Esophagus (tissue), 2 donors: ENCODE measurements around the gene SEC14L1. TPM values are rescaled to one million over a fixed set of nuclear protein-coding genes. Genes with fewer than 3 reads are reported as not detected.

Experiments
- H3K27ac ChIP-seq, 2 donors: one replicate each; pipeline ENCODE4 v1.5.1; 2013; ENCODE audit warnings: low read depth in 2 of 2, mild to moderate bottlenecking in 2 of 2, inconsistent platforms in 1 of 2, low read length in 1 of 2, moderate library complexity in 1 of 2
- H3K27me3 ChIP-seq, 2 donors: one replicate each; pipeline ENCODE4 v1.6.1; 2013; ENCODE audit warnings: low read length in 2 of 2, control low read depth in 1 of 2, mild to moderate bottlenecking in 1 of 2; ENCODE audit not compliant: insufficient read depth in 2 of 2, control insufficient read depth in 1 of 2
- H3K36me3 ChIP-seq, 2 donors: one replicate each; pipeline ENCODE4 v1.6.1; 2013; ENCODE audit warnings: low read length in 1 of 2; ENCODE audit not compliant: control insufficient read depth in 2 of 2, insufficient read depth in 2 of 2
- H3K4me1 ChIP-seq, 2 donors: one replicate each; pipeline ENCODE4 v1.6.1; 2013; ENCODE audit warnings: low read length in 1 of 2; ENCODE audit not compliant: control insufficient read depth in 2 of 2, insufficient read depth in 2 of 2
- H3K4me3 ChIP-seq, 2 donors: one replicate each; pipeline ENCODE4 v1.5.1; 2013; ENCODE audit warnings: low read length in 2 of 2, mild to moderate bottlenecking in 2 of 2, low read depth in 1 of 2, moderate library complexity in 1 of 2
- H3K9me3 ChIP-seq, 2 donors: one replicate each; pipeline ENCODE4 v1.6.1; 2013; ENCODE audit warnings: mild to moderate bottlenecking in 2 of 2, low read depth in 1 of 2, low read length in 1 of 2, moderate library complexity in 1 of 2; ENCODE audit not compliant: control insufficient read depth in 2 of 2, insufficient read depth in 1 of 2
- WGBS, 2 donors: extraction: QIAGEN DNeasy Blood & Tissue Kit; methylation state at CpG; one replicate each; pipeline ENCODE4 v1.1.7; 2013; 5-methylcytosine and 5-hydroxymethylcytosine counted together
- polyA plus RNA-seq, 2 donors: library from polyadenylated mRNA; stranded (reverse); fragments of 200-250 nt; gene quantifications; one replicate each; pipeline ENCODE4 v1.2.3, GENCODE V29; 2013
- donor health status: healthy with polysubstance abuse.
- donor health status: Bipolar disorder and iron deficiency.

Gene SEC14L1
- polyA plus RNA-seq, 2 donors: 15.5 to 49.5 TPM

DNA sequence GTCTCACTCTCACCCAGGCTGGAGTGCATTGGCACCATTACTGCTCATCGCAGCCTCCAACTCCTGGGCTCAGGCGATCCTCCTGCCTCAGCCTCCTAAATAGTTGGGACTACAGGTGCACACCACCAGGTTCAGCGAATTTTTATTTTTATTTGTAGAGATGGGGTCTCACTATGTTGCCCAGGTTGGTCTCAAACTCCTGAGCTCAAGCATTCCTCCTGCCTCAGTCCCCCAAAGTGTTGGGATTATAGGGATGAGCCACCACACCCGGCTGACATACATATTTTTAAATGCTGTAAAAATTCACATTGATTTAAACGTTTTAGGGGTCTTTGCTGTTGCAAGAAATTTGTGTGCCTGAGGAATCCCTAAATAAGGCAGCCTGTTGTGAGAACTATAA is 24.8 kb upstream of the SEC14L1 start:
- no peaks in the 10 kb centered on the region for H3K4me1 ChIP-seq

DNA sequence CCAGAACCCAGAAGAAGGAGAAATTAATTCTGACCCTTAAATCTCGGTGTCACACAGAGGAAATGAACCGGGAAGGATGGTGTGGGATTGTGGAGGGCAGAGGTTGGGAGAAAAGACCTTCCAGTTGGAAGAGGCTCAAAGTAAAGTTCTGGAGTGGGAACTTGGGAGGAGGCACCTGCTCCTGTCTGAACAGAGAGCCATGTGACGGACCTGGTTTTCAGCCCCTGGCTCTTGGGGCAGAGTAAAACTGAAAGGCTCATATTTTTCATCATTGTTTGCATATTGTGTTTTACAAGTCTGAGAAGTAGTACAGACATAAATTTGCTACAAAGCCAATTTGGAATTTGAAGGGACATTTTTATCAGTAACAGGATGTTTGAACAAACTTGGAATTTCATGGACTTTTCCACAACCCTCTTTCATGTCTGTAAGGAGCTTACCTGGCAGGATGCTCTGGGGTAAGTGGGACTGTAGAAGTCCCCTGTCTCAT is 24.4 kb upstream of the SEC14L1 start:
- no peak overlapping the region for H3K27ac ChIP-seq
- H3K36me3 ChIP-seq: no peaks in the 10 kb centered on the region
- H3K9me3 ChIP-seq: no peaks in the 10 kb centered on the region
- no peaks in the 10 kb centered on the region for H3K27me3 ChIP-seq
- no peak overlapping the region for H3K4me3 ChIP-seq
- WGBS, 2 donors: 50 to 68% methylated on average over 3 of the region's 3 CpGs
- no peaks in the 10 kb centered on the region for H3K4me1 ChIP-seq

More for the DNA sequence above, 24.8 kb upstream of the SEC14L1 start:
- Histone ChIP-seq H3K4me3 (no peak overlapping the region), H3K9me3 (no peaks in the 10 kb centered on the region), H3K27me3 (no peaks in the 10 kb centered on the region), H3K36me3 (no peaks in the 10 kb centered on the region), H3K27ac (no peak overlapping the region)
- WGBS, 2 donors: 83% methylated on average over 5 of the region's 5 CpGs

DNA sequence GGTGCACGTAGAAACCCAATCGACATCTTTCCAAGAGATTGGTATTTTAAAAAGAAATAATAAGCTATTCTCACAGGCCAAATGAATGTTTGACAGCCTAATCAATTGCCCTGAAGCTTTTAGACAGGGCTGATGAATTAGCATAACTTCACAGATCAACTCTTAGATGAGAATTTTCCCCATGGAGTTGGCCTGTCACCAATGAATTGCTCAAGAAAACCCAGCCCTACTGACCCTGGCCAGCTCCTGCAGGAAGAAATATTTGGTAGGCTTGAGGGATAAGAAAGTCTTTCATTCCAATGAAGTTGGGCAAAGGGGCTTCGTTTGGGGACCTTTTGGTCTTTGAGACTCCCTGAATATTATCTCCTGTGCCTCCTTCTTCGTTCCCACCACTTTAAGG is 23.4 kb upstream of the SEC14L1 start:
- Histone ChIP-seq H3K27me3 (no peaks in the 10 kb centered on the region), H3K4me1 (peaks cover 0 to 2% of the 10 kb centered on the region in 2 donors), H3K27ac (no peak overlapping the region), H3K9me3 (no peaks in the 10 kb centered on the region), H3K4me3 (no peak overlapping the region), H3K36me3 (no peaks in the 10 kb centered on the region)
- WGBS, 2 donors: 83% methylated on average over 4 of the region's 4 CpGs

DNA sequence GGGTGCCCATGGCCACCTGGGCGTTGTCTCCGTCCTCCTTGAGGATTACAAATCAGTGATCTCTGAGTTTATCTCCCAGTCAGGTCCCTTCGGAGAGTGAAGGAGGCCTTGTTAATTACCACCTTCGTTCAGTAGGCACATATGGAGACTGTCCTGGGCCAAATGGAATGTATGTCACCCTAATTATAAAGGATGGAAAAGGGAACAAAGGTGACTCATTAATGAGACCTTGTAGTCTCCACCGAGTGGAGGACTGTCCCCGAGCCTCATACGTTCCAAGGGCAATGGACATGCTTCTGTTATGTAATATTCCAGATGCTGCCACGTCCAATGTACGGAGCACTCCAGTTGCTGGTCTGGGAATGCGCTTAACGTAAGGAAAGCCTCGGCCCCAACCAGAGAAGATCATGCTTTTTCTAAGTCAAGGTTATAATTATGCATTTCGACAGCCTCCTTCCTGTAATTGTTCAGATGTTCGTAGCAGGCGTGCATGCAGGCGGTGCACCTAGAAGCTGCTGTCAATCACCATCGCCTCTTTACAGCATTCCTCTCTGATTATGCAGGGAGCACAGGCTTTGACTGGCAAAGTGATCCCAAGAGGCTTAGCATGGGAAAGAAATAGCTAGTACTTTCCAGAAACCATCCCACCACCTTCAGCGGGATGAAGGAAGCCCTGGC is 22.4 kb upstream of the SEC14L1 start:
- Histone ChIP-seq H3K9me3 (no peaks in the 10 kb centered on the region), H3K4me3 (no peak overlapping the region), H3K36me3 (no peaks in the 10 kb centered on the region), H3K27me3 (no peaks in the 10 kb centered on the region), H3K27ac (no peak overlapping the region), H3K4me1 (peaks cover 0 to 2% of the 10 kb centered on the region in 2 donors)
- 81 to 87% methylated on average over 18 of the region's 18 CpGs for WGBS, 2 donors

DNA sequence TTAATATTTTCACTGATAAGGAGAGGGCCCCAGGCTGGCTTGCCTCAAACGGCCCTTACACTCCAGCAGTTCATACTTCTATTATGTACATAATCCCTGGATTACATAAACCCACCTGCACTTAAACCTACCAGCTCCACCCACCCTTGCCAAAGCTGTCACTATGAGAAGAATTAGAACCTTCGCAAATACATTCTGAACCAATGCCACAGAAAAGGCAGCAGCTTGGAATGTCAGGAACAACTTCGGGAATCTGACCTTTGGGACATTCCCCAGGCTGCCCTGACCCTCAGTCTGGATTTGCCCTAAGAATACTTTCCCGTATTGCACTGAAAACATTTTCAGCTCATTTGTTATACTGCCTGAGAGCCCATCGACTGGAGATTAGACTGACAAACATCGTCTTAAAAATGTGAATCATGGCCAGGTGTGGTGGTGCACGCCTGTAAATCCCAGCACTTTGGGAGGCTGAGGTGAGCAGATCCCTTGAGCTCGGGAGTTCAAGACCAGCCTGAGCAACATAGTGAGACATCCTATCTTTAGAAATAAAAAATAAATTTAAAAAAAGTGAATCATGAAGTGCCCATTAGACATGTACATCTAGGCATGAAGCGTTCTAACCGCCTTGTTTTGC is 21.0 kb upstream of the SEC14L1 start:
- Histone ChIP-seq H3K36me3 (no peaks in the 10 kb centered on the region), H3K27ac (no peak overlapping the region), H3K27me3 (no peaks in the 10 kb centered on the region), H3K9me3 (no peaks in the 10 kb centered on the region), H3K4me1 (peaks cover 0 to 2% of the 10 kb centered on the region in 2 donors), H3K4me3 (no peak overlapping the region)
- 59 to 65% methylated on average over 10 of the region's 10 CpGs for WGBS, 2 donors

DNA sequence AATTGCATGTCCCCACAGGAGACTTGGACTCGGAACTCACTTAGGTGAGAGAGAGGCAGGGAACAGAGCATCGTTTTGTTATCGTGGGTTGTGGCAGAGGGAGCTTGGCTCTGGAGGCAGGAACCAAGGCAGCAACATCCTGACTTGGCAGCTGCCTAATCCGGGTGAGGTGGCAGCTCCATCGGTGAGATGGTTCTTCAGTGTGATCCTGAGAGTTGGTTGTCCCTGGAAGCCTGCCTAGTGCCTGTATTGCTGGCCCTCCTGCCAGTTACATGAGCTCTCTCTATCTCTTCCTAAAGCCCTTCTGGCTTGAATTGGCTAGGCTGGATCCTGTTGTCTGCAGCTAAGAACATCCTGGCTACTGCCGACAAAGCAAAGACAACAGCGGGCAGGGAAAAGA is 19.9 kb upstream of the SEC14L1 start:
- 66 to 71% methylated on average over 7 of the region's 7 CpGs for WGBS, 2 donors
- no peaks in the 10 kb centered on the region for H3K27me3 ChIP-seq
- no peak overlapping the region for H3K27ac ChIP-seq
- H3K9me3 ChIP-seq: no peaks in the 10 kb centered on the region
- H3K36me3 ChIP-seq: no peaks in the 10 kb centered on the region
- no peak overlapping the region for H3K4me3 ChIP-seq
- H3K4me1 ChIP-seq: peaks cover 0 to 4% of the 10 kb centered on the region in 2 donors

DNA sequence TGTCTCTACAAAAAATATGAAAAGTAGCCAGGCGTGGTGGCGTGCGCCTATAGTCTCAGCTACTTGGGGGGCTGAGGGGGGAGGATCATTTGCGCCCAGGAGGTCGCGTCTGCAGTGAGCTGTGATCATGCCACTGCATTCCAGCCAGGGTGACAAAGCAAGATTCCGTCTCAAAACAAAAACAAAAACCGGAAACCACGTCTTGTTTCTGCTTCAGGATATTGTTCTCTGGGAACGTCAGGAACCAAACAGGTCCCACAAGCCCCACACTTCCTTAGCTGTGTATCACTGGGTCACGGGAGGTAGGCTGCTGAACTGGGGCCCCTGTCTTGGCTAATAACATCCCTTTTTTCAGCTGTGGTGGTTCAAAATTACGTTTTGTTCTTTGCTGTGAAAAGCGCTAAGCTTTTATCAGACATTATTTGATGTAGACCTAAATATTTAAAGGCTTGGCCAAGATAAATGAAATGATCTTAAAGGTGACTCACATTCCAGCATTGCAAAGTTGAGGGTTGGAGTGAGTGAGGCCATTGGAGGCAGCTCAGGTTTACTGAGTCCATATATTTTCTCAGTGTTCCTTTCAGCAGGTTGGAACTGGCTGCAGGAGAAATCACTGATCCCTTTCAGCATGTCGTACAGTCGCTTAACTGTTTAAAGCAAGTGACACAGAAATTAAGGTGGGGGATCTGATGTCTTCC is 16.4 kb upstream of the SEC14L1 start:
- H3K4me3 ChIP-seq: no peak overlapping the region
- no peaks in the 10 kb centered on the region for H3K27me3 ChIP-seq
- H3K27ac ChIP-seq: peak overlapping the region; percentile 31 to 66
- H3K4me1 ChIP-seq: peaks cover 0 to 8% of the 10 kb centered on the region in 2 donors
- no peaks in the 10 kb centered on the region for H3K36me3 ChIP-seq
- WGBS, 2 donors: 46 to 56% methylated on average over 15 of the region's 15 CpGs
- no peaks in the 10 kb centered on the region for H3K9me3 ChIP-seq

DNA sequence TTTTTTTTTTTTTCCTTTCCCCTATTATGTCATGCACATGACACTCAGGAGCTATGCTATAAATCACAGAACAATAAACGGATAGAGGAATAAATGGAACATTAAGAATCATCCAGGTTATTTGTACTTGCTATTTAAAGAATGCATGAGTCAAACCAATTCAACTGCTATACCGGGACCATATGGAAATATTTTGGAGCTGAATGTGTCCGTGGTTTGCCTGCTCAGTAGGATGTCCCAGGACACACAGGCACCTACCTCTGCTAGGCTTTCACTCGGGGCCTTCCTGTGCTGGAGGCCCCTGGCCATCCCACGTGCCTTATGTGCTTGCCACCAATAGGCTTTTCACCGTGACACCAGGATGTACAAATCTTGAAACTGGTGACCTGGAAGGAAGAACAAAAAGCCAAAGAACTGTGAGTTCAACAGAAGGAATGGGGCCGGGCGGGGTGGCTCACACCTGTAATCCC is 15.3 kb upstream of the SEC14L1 start:
- no peaks in the 10 kb centered on the region for H3K9me3 ChIP-seq
- H3K27ac ChIP-seq: peak overlapping the region; percentile 52 to 62
- no peaks in the 10 kb centered on the region for H3K27me3 ChIP-seq
- no peak overlapping the region for H3K4me3 ChIP-seq
- H3K4me1 ChIP-seq: peaks cover 0 to 9% of the 10 kb centered on the region in 2 donors
- WGBS, 2 donors: 49 to 58% methylated on average over 8 of the region's 8 CpGs
- no peaks in the 10 kb centered on the region for H3K36me3 ChIP-seq

DNA sequence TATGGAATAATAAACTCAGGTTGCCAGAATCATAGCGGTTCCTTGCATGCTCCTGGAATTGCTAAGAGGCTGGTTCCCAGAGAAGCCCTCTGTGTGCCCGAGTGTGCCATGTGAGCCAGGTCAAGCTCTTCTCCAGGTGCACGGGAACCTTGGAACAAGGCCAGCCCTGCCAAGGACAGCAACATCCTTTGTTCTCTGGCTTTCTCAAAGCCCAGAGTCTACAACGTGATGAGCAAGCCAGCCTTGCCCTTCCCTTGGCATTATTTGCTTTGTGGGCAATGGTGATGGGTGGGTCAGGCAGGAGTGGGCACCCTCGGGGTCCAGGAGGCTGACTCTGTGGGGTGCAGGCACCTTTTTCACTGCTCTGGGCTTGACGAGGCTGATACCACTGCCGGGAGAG is 14.2 kb upstream of the SEC14L1 start:
- H3K27me3 ChIP-seq: no peaks in the 10 kb centered on the region
- no peaks in the 10 kb centered on the region for H3K36me3 ChIP-seq
- H3K4me3 ChIP-seq: no peak overlapping the region
- H3K4me1 ChIP-seq: peaks cover 0 to 9% of the 10 kb centered on the region in 2 donors
- H3K9me3 ChIP-seq: no peaks in the 10 kb centered on the region
- WGBS, 2 donors: 45 to 57% methylated on average over 7 of the region's 7 CpGs
- peak overlapping the region; percentile 13 to 22 for H3K27ac ChIP-seq
